AG10803 (cell line): ENCODE measurements around the gene TCF19.
"Not testable (repeated sequence)": the region's sequence is repeated elsewhere in the genome, so short reads cannot be mapped to it uniquely, and the experiment has no call there.

ENCODE experiments used
- DNase-seq: peaks from one replicate; pipeline ENCODE4 v3.0.0; 2010; ENCODE audit warnings: low read depth
- H3K4me3 ChIP-seq: 2 replicates; pipeline ENCODE4 v1.5.1; 2011; ENCODE audit warnings: mild to moderate bottlenecking, low read length, control low read depth
- TF ChIP-seq, protein P1 (sequence below): conservative IDR thresholded peaks from 2 replicates; pipeline ENCODE4 v1.5.1; 2011; ENCODE audit warnings: mild to moderate bottlenecking, low read length, control low read depth, inconsistent platforms

TCF19 gene

GRCh38 chr6:31178143-31179041, 20.0 kb downstream of the TCF19 start:
- TF ChIP-seq, protein P1, sequence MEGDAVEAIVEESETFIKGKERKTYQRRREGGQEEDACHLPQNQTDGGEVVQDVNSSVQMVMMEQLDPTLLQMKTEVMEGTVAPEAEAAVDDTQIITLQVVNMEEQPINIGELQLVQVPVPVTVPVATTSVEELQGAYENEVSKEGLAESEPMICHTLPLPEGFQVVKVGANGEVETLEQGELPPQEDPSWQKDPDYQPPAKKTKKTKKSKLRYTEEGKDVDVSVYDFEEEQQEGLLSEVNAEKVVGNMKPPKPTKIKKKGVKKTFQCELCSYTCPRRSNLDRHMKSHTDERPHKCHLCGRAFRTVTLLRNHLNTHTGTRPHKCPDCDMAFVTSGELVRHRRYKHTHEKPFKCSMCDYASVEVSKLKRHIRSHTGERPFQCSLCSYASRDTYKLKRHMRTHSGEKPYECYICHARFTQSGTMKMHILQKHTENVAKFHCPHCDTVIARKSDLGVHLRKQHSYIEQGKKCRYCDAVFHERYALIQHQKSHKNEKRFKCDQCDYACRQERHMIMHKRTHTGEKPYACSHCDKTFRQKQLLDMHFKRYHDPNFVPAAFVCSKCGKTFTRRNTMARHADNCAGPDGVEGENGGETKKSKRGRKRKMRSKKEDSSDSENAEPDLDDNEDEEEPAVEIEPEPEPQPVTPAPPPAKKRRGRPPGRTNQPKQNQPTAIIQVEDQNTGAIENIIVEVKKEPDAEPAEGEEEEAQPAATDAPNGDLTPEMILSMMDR, result no peak
- H3K4me3 ChIP-seq, result no peak overlapping the region
- DNase-seq, result no peak

DNA sequence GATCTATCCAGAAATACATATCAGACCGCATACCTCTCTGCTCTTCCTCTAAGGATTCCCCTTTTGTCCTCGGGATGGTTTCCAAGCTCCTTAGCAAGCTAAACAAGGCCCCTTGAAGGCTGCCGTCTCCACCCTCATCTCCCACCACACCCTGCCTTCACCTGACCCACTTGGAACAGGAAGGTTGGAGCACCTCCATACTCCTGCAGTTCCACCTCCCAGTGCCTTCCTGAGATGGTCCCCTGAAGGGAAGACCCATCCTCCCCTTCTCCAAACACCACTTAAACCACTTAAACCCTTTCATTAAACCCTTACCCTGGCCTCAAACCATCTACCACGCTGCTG, 20.6 kb downstream of the TCF19 start:
- TF ChIP-seq, protein P1, result no peak
- DNase-seq, result no peak
- H3K4me3 ChIP-seq, result no peak overlapping the region

- peak overlapping the region; percentile 58 for H3K4me3 ChIP-seq
- TF ChIP-seq, protein P1, result no peak
- DNase-seq, result no peak
These were observed 21.5 kb downstream of the TCF19 start for GRCh38 chr6:31179896-31180295.

GRCh38 chr6:31180500-31180899, 22.1 kb downstream of the TCF19 start:
- DNase-seq, result peak; percentile 76
- TF ChIP-seq, protein P1, result no peak
- H3K4me3 ChIP-seq, result peak overlapping the region; percentile 58

DNA sequence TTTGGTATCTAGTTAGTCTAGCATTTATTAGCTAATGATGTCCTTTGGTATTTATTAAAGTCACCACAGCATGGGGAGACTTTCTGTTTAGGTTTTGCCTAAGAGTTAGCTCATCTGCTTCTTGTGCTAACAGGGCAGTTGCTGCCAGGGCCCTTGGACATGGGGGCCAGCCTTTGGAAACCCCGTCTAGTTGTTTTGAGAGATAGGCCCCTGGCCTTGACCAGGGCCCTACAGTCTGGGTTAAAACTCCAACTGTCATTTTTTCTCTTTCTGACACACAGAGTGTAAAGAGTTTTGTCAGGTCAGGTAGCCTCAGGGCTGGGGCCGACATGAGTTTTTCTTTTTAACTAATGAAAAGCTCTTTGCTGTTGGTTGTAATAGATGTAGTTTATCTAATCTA, 24.9 kb downstream of the TCF19 start:
- not testable (repeated sequence) for DNase-seq, H3K4me3 ChIP-seq

GRCh38 chr6:31183859-31184258, 25.5 kb downstream of the TCF19 start:
- not testable (repeated sequence) for DNase-seq, H3K4me3 ChIP-seq

DNA sequence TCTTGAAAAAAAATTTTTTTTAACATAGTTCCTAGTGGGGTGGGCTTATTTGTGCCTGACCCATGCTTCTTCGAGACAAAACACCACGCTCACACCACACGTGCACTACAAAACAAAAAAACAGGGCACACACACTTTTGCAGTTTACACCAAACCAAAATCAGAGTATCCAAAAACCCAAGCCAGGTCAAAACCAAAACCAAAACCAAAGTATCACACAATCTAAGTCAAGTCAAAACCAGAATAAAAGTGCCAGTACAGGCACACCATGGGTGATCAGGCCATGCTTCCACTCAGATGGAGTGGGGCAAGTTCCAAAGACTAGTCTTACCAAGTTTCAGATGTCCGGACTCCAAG, 27.3 kb downstream of the TCF19 start:
- DNase-seq, H3K4me3 ChIP-seq: not testable (repeated sequence)

DNA sequence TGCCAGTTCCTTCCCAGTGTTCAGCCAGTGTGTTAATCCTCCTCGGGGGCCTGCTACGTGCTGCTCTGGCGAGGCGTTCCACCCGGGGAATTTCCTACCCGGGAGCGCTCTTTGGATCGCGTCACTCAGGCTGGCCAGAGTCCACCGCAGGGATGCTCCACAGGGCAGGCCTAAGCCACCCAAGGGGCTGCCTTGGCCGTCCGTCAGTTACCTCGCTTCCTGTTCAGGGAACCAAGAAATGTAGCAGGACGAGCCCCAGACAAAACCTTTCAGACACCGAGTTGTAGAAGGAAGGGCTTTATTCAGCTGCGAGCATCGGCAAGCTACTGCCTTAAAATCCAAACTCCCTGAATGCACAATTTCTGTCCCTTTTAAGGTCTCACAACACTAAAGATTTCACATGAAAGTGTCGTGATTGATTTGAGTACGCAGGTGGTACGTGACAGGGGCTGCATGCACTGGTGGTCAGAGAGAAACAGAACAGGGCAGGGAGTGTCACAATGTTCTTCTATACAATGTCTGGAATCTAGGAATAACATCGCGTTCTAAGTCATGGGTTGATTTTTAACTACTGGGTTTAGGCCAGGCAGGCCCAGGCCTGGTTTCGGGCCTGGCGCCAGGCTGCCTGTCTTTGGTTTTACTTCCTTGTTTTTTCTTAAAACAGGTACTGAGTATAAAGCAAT, 27.8 kb downstream of the TCF19 start:
- H3K4me3 ChIP-seq, result no peak overlapping the region
- TF ChIP-seq, protein P1, result no peak
- no peak for DNase-seq
